ENCODE results near the gene EMSY.

EMSY gene

DNA sequence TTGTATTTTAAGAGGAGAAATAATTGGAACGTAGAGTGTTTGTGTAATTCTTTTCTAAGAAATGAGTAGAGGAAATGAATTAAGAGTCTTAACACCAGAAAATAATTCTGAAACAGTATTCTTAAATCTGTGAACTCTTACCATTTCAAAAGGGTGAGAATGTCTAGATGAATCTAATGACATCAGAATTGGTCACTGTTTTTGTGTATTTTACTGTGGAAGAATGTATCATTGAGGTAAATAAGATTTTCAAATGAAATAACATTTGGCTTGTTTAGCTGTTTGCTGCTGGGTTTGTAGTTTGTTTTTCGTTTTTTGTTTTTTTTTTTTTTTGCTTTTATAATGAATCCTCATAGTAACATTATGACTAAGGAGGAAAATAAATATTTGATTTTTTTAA, 97.6 kb downstream of the EMSY start:
- peak overlapping the region in 1 of 2 donors; percentile 51 for H3K27ac Mint-ChIP-seq
- no peaks in the 10 kb centered on the region for H3K27me3 Mint-ChIP-seq
- no peaks in the 10 kb centered on the region for H3K9me3 Mint-ChIP-seq
- no peaks in the 10 kb centered on the region for H3K4me1 Mint-ChIP-seq
- DNase-seq (no peak), ATAC-seq (no peak)
- no peak overlapping the region for H3K4me3 Mint-ChIP-seq

DNA sequence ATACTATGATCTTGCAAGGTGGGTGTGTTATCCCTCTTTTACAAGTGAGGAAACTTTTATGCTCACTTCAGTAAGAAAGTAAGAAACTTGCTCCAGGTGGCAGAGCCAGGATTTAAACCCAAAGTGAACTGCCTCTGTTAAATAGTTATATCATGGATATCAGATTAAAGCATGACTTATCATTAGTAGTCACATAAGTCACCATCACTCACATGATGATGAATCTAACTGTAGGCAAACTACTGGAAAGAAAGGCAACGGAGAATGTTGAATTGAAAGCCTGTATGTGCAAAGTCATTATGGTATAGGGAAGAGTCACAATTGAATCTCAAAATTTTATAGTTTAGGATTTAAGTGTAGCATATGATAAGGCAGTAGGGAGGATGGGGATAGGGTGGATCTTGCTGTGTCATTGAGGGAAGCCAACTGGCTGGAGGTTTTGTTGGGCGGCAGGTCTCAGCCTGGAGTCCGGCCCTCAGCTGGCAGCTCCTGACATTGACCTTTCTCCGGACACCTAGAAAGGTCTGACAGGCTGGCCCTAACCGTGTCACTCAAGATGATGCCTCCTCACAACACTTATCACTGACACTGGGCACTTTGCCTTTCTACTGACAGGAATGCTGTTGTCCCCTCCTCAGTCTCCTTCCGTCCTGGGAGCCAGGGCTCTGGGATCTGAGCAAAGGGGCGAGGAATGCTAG, 98.3 kb downstream of the EMSY start:
- H3K9me3 Mint-ChIP-seq: no peaks in the 10 kb centered on the region
- DNase-seq (no peak), ATAC-seq (no peak)
- no peak overlapping the region for H3K27ac Mint-ChIP-seq
- no peaks in the 10 kb centered on the region for H3K27me3 Mint-ChIP-seq
- no peaks in the 10 kb centered on the region for H3K4me1 Mint-ChIP-seq
- no peak overlapping the region for H3K4me3 Mint-ChIP-seq

DNA sequence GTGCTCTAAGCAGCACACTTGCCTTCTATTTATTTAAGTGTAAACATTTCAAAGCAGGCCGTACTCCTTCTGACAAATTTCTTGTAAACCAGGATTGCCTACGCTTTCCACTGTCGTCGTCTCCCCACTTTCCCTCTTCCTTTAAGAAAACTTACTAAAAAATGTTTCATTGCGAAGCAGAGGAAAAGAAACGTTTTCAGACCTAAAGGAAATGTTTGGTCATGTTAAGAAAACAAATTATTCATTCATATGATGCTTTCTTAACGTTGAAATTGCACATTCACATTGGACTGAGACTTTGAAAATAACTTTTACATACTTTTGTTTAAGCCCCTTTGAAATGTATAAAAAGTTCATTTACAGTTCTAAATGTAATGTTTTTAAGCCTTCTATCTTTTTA, 106.0 kb downstream of the EMSY start:
- Mint-ChIP-seq H3K4me3 (no peak overlapping the region), H3K27me3 (no peaks in the 10 kb centered on the region), H3K4me1 (peaks cover 10% of the 10 kb centered on the region), H3K9me3 (no peaks in the 10 kb centered on the region), H3K27ac (no peak overlapping the region)
- DNase-seq (no peak), ATAC-seq (no peak)

- peaks cover 10% of the 10 kb centered on the region for H3K4me1 Mint-ChIP-seq
- no peak overlapping the region for H3K4me3 Mint-ChIP-seq
- no peaks in the 10 kb centered on the region for H3K27me3 Mint-ChIP-seq
- DNase-seq (no peak), ATAC-seq (no peak)
- no peak overlapping the region for H3K27ac Mint-ChIP-seq
- no peaks in the 10 kb centered on the region for H3K9me3 Mint-ChIP-seq
Observed at GRCh38 chr11:76551400-76551799, 106.6 kb downstream of the EMSY start.

GRCh38 chr11:76552987-76553386, 108.2 kb downstream of the EMSY start:
- no peak overlapping the region for H3K27ac Mint-ChIP-seq
- no peak for DNase-seq

DNA sequence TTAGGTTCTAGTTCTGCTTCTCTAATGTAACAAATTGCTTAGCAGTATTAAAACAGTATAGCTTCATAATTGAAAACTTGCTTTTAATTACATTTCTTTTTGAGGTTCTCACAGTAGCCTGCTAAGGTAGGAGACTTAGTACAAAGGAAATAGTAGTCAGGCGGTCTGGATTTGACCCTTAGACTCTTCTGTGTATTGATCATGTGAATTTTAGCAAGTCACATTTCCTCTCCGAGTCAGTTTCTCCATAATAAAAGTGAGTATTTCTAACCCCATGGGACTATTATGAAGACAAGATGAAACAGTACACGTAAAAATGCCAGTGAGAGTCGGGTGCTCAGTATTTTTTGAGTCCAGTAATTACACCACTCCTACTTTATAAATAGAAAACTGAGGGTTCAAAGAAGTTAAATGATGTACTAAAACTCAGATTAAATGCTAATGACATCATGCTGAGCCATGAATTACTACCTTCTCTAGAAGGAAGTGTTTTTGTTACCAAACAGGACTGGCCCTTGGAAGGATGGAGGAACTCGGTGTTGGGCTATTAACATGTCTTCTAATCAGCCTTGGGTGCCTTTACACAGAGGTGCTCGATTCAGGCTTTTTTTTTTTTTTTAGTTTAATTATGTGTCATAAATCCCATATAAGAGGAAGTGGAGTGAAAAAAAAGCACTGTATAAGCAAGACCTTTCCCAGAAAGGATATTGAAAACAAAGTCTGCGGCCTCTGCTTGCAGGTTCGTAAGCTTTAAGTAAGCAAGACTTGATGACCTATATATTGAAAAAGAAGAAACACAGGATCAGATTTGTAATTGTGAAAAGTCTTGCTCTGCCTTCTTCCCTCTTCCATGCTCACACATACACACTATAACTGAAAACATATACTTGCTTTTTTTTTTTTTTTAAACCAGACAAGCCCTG, 109.0 kb downstream of the EMSY start:
- Mint-ChIP-seq H3K4me3 (no peak overlapping the region), H3K9me3 (no peaks in the 10 kb centered on the region), H3K27me3 (peaks cover 5% of the 10 kb centered on the region), H3K4me1 (peaks cover 10% of the 10 kb centered on the region), H3K27ac (no peak overlapping the region)
- no peak for DNase-seq
- no peak for ATAC-seq

More at GRCh38 chr11:76552987-76553386, 108.2 kb downstream of the EMSY start:
- Mint-ChIP-seq H3K9me3 (no peaks in the 10 kb centered on the region), H3K4me3 (no peak overlapping the region), H3K27me3 (no peaks in the 10 kb centered on the region), H3K4me1 (peaks cover 10% of the 10 kb centered on the region)
- no peak for ATAC-seq

DNA sequence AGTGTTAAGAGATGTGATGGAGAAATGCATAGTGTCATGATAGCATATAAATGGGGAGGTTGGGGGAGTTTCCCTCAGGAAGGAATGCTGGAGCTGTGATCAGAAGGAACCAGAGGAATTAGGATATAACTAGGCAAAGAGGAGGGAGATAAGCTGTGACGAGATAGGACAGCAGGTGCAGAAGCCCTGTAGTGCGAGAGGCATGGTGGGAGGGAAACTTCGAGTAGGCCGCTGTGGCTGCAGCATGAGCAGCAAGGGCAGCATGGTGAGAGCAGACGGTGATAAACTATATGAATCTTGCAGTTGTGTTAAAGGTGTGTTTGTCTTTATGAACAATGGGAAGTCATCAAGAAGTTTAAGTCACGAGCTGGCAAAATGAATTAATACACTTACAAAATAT, 109.9 kb downstream of the EMSY start:
- Mint-ChIP-seq H3K4me3 (no peak overlapping the region), H3K4me1 (peaks cover 10% of the 10 kb centered on the region), H3K9me3 (no peaks in the 10 kb centered on the region), H3K27me3 (peaks cover 8% of the 10 kb centered on the region), H3K27ac (no peak overlapping the region)
- DNase-seq: no peak
- ATAC-seq: no peak

GRCh38 chr11:76557466-76557865, 112.6 kb downstream of the EMSY start:
- H3K4me1 Mint-ChIP-seq: peaks cover 10% of the 10 kb centered on the region
- ATAC-seq: no peak
- H3K9me3 Mint-ChIP-seq: no peaks in the 10 kb centered on the region
- no peak overlapping the region for H3K4me3 Mint-ChIP-seq
- H3K27ac Mint-ChIP-seq: no peak overlapping the region
- DNase-seq: no peak
- peaks cover 16% of the 10 kb centered on the region for H3K27me3 Mint-ChIP-seq

GRCh38 chr11:76558473-76558872, 113.7 kb downstream of the EMSY start:
- Mint-ChIP-seq H3K9me3 (no peaks in the 10 kb centered on the region), H3K27ac (no peak overlapping the region), H3K4me3 (no peak overlapping the region), H3K4me1 (peaks cover 4% of the 10 kb centered on the region), H3K27me3 (peaks cover 18% of the 10 kb centered on the region)
- no peak for ATAC-seq
- DNase-seq: no peak

DNA sequence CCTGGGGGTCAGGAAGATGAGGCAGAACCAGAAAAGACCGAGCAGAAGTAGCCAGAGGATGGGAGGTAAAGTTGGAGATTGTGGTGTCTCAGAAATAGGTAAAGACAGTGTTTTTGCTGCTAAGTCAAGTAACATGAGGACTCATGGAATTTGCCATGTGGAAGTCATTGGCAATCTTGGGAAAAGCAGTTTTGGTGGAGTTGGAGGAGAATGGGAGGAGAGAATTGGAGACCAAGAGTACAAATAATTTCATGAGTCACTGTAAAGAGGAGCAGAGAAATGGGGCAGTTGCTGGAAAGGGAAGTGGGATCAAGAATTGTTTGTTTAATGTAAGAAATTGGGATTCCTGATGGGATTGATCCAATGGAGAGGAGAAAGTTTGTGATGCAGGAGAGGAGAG, 114.1 kb downstream of the EMSY start:
- H3K4me1 Mint-ChIP-seq: no peaks in the 10 kb centered on the region
- ATAC-seq: no peak
- H3K27ac Mint-ChIP-seq: no peak overlapping the region
- no peaks in the 10 kb centered on the region for H3K9me3 Mint-ChIP-seq
- no peak overlapping the region for H3K4me3 Mint-ChIP-seq
- no peak for DNase-seq
- H3K27me3 Mint-ChIP-seq: peaks cover 19% of the 10 kb centered on the region

DNA sequence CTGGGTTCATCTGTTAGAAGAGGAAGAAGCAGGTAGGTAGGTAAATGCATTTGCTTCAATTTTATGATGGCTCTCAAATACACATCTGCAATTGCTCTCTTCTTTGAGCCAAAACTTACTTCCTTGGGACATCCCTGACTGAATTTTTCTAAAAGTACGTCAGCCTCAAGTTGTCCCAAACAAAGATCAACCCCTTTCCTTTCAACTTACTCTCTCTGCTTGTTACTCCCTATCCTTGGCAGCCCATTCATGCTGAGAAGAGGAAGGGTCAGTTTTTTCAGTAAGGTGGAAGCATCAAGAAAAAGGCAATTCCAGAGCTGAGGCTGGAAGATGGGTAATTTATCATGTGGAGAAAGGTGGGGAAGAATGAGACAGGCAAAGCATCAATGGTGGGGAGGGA, 114.5 kb downstream of the EMSY start:
- H3K9me3 Mint-ChIP-seq: no peaks in the 10 kb centered on the region
- H3K4me1 Mint-ChIP-seq: no peaks in the 10 kb centered on the region
- ATAC-seq: no peak
- DNase-seq: no peak
- no peak overlapping the region for H3K27ac Mint-ChIP-seq
- H3K27me3 Mint-ChIP-seq: peaks cover 24% of the 10 kb centered on the region
- H3K4me3 Mint-ChIP-seq: no peak overlapping the region

DNA sequence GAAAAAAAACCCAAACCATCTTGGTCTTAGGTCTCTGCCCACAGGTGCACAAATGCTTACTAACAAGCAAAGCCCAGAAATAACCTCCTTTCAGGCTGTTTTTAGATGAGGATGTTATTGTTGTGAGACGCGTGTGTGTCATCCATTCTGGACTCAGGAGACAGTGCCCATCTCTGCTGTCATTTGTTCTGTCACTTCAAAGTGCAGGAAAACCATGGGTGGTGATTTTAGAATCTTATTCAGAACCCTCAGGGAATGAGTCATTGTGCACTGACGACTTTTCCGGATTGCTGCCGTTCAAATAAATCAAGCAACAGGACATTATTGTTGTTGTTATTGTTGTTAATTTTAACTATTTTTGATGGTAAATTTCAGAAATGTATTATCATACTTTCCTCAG, 115.4 kb downstream of the EMSY start:
- H3K27me3 Mint-ChIP-seq: peaks cover 24% of the 10 kb centered on the region
- ATAC-seq (peak; percentile 59), DNase-seq (no peak)
- H3K4me3 Mint-ChIP-seq: no peak overlapping the region
- no peaks in the 10 kb centered on the region for H3K9me3 Mint-ChIP-seq
- H3K27ac Mint-ChIP-seq: no peak overlapping the region
- no peaks in the 10 kb centered on the region for H3K4me1 Mint-ChIP-seq

- ATAC-seq (no peak), DNase-seq (no peak)
- Mint-ChIP-seq H3K4me3 (no peak overlapping the region), H3K27me3 (peaks cover 24% of the 10 kb centered on the region), H3K4me1 (no peaks in the 10 kb centered on the region), H3K27ac (no peak overlapping the region), H3K9me3 (no peaks in the 10 kb centered on the region)
Observed at GRCh38 chr11:76561245-76561644, 116.4 kb downstream of the EMSY start.

- H3K27ac Mint-ChIP-seq: no peak overlapping the region
- no peaks in the 10 kb centered on the region for H3K4me1 Mint-ChIP-seq
- H3K27me3 Mint-ChIP-seq: peaks cover 24% of the 10 kb centered on the region
- H3K9me3 Mint-ChIP-seq: no peaks in the 10 kb centered on the region
- ATAC-seq: no peak
- H3K4me3 Mint-ChIP-seq: no peak overlapping the region
- no peak for DNase-seq
Observed at GRCh38 chr11:76562541-76562940, 117.7 kb downstream of the EMSY start.

DNA sequence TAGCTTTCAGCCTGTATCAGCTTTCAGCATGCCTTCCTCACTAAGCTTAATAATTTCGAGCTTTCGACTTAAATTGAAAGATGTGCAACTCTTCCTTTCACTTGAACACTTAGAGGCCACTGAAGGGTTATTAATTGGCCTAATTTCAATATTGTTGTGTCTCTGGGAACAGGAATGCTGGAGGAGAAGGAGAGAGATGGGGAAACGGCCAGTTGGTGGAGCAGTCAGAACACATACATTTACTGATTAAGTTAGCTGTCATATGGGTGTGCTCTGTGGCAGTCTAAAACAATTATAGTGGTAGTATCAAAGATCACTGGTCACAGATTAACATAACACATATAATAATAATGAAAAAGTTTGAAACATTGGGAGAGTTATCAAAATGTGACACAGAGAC, 119.5 kb downstream of the EMSY start:
- peaks cover 7% of the 10 kb centered on the region for H3K4me1 Mint-ChIP-seq
- ATAC-seq (no peak), DNase-seq (no peak)
- H3K4me3 Mint-ChIP-seq: no peak overlapping the region
- no peaks in the 10 kb centered on the region for H3K9me3 Mint-ChIP-seq
- no peak overlapping the region for H3K27ac Mint-ChIP-seq
- peaks cover 15% of the 10 kb centered on the region for H3K27me3 Mint-ChIP-seq

- ATAC-seq (peak; percentile 77), DNase-seq (no peak)
- H3K4me1 Mint-ChIP-seq: peaks cover 7% of the 10 kb centered on the region
- H3K27me3 Mint-ChIP-seq: peaks cover 14% of the 10 kb centered on the region
- no peak overlapping the region for H3K4me3 Mint-ChIP-seq
- H3K9me3 Mint-ChIP-seq: no peaks in the 10 kb centered on the region
- no peak overlapping the region for H3K27ac Mint-ChIP-seq
Observed at GRCh38 chr11:76566811-76567210, 122.0 kb downstream of the EMSY start.

Measured in stimulated activated naive CD8-positive, alpha-beta T cell treated with anti-CD3 and anti-CD28 coated beads, Interleukin-15, amount 100 ng/mL, for 72 hours (primary cell).